Transverse colon (tissue), 3 donors: Measurements from ENCODE around the gene LYRM1.

ENCODE experiments used
- CTCF ChIP-seq, 5 experiments: fragments of 200-600 bp in 3 of 5; fragments of 450-650 bp in 2 of 5; sonication (generic) in 3 of 5; IDR thresholded peaks; 1 replicate in 2 of 5; 2 replicates in 3 of 5; pipeline ENCODE4 v1.5.1; 2016 to 2017; ENCODE audit warnings: antibody characterized with exemption in 5 of 5, inconsistent platforms in 3 of 5, mild to moderate bottlenecking in 2 of 5, moderate library complexity in 1 of 5
- EP300 ChIP-seq: sonication (generic); formaldehyde crosslinking; IDR thresholded peaks from one replicate; pipeline ENCODE4 v1.6.1; 2017; ENCODE audit warnings: antibody characterized with exemption, low read depth
- POLR2A ChIP-seq: fragments of 450-650 bp; IDR thresholded peaks from one replicate; pipeline ENCODE4 v1.6.1; 2016; ENCODE audit warnings: antibody characterized with exemption, mild to moderate bottlenecking, moderate library complexity

- TF ChIP-seq POLR2A: no peak
- TF ChIP-seq CTCF (IDR thresholded peaks at IDR 0.05): no peak
- no peak for TF ChIP-seq EP300
Measured at GRCh38 chr16:20886320-20886719, 14.3 kb upstream of the LYRM1 start.
